Calu3 (cell line): Measurements from ENCODE around the gene SPATS2L. TPM values are rescaled to one million over a fixed set of nuclear protein-coding genes. Genes with fewer than 3 reads are reported as not detected.
A peak's percentile ranks its signal among the peaks of the same experiment; 100 is the strongest.

Experiments
- BruUV-seq: library from RNA; stranded (reverse); fragments of 400-500 nt; replicated peaks from 2 replicates; lab custom pipeline; 2021; lab: Mats Ljungman, UMichigan
- CTCF ChIA-PET: fragments of 300-600 bp; sonication (Branson Sonifier 250); formaldehyde crosslinking; loops from one replicate; lab custom pipeline; 2022; ENCODE audit warnings: antibody characterized with exemption; lab: Charles Lee
- DNase-seq: peaks from one replicate; pipeline ENCODE4 v3.0.0; 2022
- H3K27ac Mint-ChIP-seq: one replicate; pipeline ENCODE4 v1.8.0; 2022; ENCODE audit warnings: mixed read lengths; ENCODE audit not compliant: unreplicated experiment
- H3K27me3 Mint-ChIP-seq: one replicate; pipeline ENCODE4 v1.8.0; 2022; ENCODE audit warnings: mixed read lengths; ENCODE audit not compliant: unreplicated experiment
- H3K36me3 Mint-ChIP-seq: one replicate; pipeline ENCODE4 v1.8.0; 2022; ENCODE audit warnings: mild to moderate bottlenecking, moderate library complexity, mixed read lengths; ENCODE audit not compliant: insufficient read depth, unreplicated experiment
- H3K4me1 Mint-ChIP-seq: one replicate; pipeline ENCODE4 v1.8.0; 2022; ENCODE audit warnings: mild to moderate bottlenecking, low read depth, mixed read lengths; ENCODE audit not compliant: unreplicated experiment
- H3K4me3 Mint-ChIP-seq: one replicate; pipeline ENCODE4 v1.8.0; 2022; ENCODE audit warnings: mild to moderate bottlenecking, low read depth, moderate library complexity, mixed read lengths; ENCODE audit not compliant: unreplicated experiment
- H3K9me3 Mint-ChIP-seq: one replicate; pipeline ENCODE4 v1.8.0; 2022; ENCODE audit warnings: low read depth, mixed read lengths; ENCODE audit not compliant: unreplicated experiment
- CTCF ChIP-seq: fragments of 200-600 bp; IDR thresholded peaks from one replicate; pipeline ENCODE4 v1.8.0; 2022; ENCODE audit warnings: antibody characterized with exemption; ENCODE audit not compliant: unreplicated experiment
- intact Hi-C: fragments of 100-400 bp; cut with micrococcal nuclease; formaldehyde crosslinking; loops from one replicate; pipeline ENCODE4 v1.10.0; 2022; ENCODE audit not compliant: unreplicated experiment
- total RNA-seq: library from RNA; stranded (reverse); gene quantifications from 2 replicates; pipeline ENCODE4 v1.2.3, GENCODE V29; 2022

The SPATS2L gene
- total RNA-seq, 1 experiment from 2014 or later, result 378 TPM

DNA sequence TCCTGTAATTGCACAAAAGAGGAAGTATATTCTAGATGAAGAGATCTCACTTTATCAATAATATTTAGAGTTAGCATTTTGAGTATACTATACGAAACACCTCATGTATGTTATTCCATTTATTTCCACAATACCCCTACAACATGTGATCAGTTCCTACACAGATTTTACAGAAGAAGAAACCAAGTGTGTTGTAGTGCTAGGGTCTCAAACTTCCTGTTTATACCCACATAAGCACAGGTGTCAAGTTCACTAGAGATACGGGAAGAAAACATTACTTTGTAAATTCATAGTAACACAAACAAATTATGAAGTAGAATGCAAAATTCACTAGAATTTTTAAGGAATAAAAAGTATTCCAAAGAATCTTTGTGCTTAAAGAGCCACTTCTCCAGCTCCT lies 157.0 kb downstream of the SPATS2L start:
- H3K27ac Mint-ChIP-seq, result no peak overlapping the region
- DNase-seq, result no peak
- H3K27me3 Mint-ChIP-seq, result no peaks in the 10 kb centered on the region
- no peak overlapping the region for H3K4me3 Mint-ChIP-seq
- H3K9me3 Mint-ChIP-seq, result no peaks in the 10 kb centered on the region
- H3K36me3 Mint-ChIP-seq, result peaks cover 77% of the 10 kb centered on the region
- CTCF ChIA-PET, result no interaction called here
- BruUV-seq, result no TSS peak
- intact Hi-C loops, result no loop called here
- TF ChIP-seq CTCF, result no peak
- H3K4me1 Mint-ChIP-seq, result no peaks in the 10 kb centered on the region

- DNase-seq, result no peak
- H3K4me1 Mint-ChIP-seq, result no peaks in the 10 kb centered on the region
- peaks cover 75% of the 10 kb centered on the region for H3K36me3 Mint-ChIP-seq
- CTCF ChIA-PET, result interaction anchor here (0.6 kb wide), 1 partner anchor 148 kb away, joined by 4 read pairs; no protein-coding TSS in a partner anchor
- no peaks in the 10 kb centered on the region for H3K9me3 Mint-ChIP-seq
- H3K27ac Mint-ChIP-seq, result peak overlapping the region; percentile 18
- no peak for TF ChIP-seq CTCF
- BruUV-seq, result no TSS peak
- H3K4me3 Mint-ChIP-seq, result no peak overlapping the region
- H3K27me3 Mint-ChIP-seq, result no peaks in the 10 kb centered on the region
- intact Hi-C loops, result no loop called here
Observed at GRCh38 chr2:200466425-200467418, 160.2 kb downstream of the SPATS2L start.

DNA sequence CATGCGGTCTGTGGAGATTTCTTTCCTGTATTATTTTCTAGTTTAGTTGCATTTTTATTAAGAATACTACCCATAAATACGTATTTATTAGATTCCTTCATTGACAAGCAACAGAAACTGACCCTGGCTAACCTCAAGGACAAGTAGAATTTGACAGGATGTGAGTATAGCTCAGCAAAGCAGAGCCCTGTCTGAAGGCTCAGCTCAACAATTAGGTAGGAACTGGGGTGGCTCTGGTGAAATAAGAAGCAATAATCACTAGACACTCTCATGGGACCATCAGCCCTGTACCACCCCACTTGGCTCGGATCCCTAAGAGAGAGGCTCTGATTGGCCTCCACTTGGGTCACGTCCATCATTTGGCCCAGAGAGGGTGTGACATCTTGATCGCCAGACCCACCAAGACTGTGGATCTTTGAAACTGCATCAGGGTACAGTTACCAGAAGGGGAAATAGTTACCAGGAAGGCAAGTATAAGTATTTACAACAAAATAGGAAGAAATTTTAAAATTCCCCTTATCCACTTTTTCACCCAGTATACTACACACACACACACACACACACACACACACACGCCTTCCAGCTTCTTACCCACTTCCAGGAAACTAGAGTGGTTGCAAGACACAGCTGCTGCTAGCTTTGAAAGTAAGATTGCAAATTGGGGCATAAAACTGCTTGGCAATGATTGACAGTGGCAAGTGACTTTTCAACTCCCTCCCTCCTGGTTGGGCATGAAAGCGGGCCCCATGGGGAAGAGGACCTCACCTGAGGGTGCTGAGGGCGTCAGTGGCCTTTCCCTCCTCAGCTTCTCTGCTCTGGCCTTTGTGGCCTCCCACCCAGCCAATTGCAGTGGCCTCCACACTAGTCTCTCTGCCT lies 161.6 kb downstream of the SPATS2L start:
- peaks cover 67% of the 10 kb centered on the region for H3K36me3 Mint-ChIP-seq
- DNase-seq, result no peak
- no peaks in the 10 kb centered on the region for H3K9me3 Mint-ChIP-seq
- intact Hi-C loops, result no loop called here
- no peak overlapping the region for H3K4me3 Mint-ChIP-seq
- no TSS peak for BruUV-seq
- no peak overlapping the region for H3K27ac Mint-ChIP-seq
- H3K4me1 Mint-ChIP-seq, result no peaks in the 10 kb centered on the region
- TF ChIP-seq CTCF, result no peak
- no peaks in the 10 kb centered on the region for H3K27me3 Mint-ChIP-seq
- CTCF ChIA-PET, result no interaction called here

GRCh38 chr2:200469708-200470211 lies 163.3 kb downstream of the SPATS2L start:
- H3K27ac Mint-ChIP-seq, result no peak overlapping the region
- no peaks in the 10 kb centered on the region for H3K4me1 Mint-ChIP-seq
- H3K27me3 Mint-ChIP-seq, result no peaks in the 10 kb centered on the region
- no peak for TF ChIP-seq CTCF
- CTCF ChIA-PET, result no interaction called here
- no peak overlapping the region for H3K4me3 Mint-ChIP-seq
- no peak for DNase-seq
- H3K9me3 Mint-ChIP-seq, result no peaks in the 10 kb centered on the region
- intact Hi-C loops, result no loop called here
- H3K36me3 Mint-ChIP-seq, result peaks cover 76% of the 10 kb centered on the region
- no TSS peak for BruUV-seq
